Keratinocyte (primary cell): ENCODE data around the gene NEIL1. TPM values are rescaled to one million over a fixed set of nuclear protein-coding genes. Genes with fewer than 3 reads are reported as not detected.
"Not testable (repeated sequence)": the region's sequence is repeated elsewhere in the genome, so short reads cannot be mapped to it uniquely, and the experiment has no call there.

Experiments used
- DNase-seq: peaks from one replicate; pipeline ENCODE4 v3.0.0-alpha.2; 2011; ENCODE audit warnings: low read depth, missing footprints, low spot score
- FAIRE-seq: peaks from 2 replicates; lab custom pipeline; 2011; peaks lifted over from hg19 to GRCh38; lab: Jason Lieb, UNC
- H2AFZ ChIP-seq: 2 replicates; pipeline ENCODE4 v1.6.0; 2012; ENCODE audit warnings: low read length, control low read depth, inconsistent platforms; ENCODE audit not compliant: control insufficient read depth
- H3K27ac ChIP-seq: 2 replicates; pipeline ENCODE4 v1.5.1; 2011; ENCODE audit warnings: low read length; ENCODE audit not compliant: control insufficient read depth, insufficient read depth
- H3K27me3 ChIP-seq: 3 replicates; pipeline ENCODE4 v1.6.0; 2011; ENCODE audit warnings: low read length; ENCODE audit not compliant: control insufficient read depth, insufficient read depth; ENCODE audit errors: extremely low read depth
- H3K36me3 ChIP-seq, 2 experiments: 2 replicates in 1 of 2; 3 replicates in 1 of 2; pipeline ENCODE4 v1.5.1; 2011; ENCODE audit warnings: low read length in 2 of 2, mild to moderate bottlenecking in 1 of 2; ENCODE audit not compliant: control insufficient read depth in 2 of 2, insufficient read depth in 2 of 2; ENCODE audit errors: extremely low read depth in 1 of 2
- H3K4me1 ChIP-seq: 3 replicates; pipeline ENCODE4 v1.5.1; 2011; ENCODE audit warnings: low read length; ENCODE audit not compliant: control insufficient read depth, insufficient read depth; ENCODE audit errors: extremely low read depth
- H3K4me2 ChIP-seq: 3 replicates; pipeline ENCODE4 v1.6.0; 2011; ENCODE audit warnings: low read depth, low read length; ENCODE audit not compliant: control insufficient read depth, insufficient read depth; ENCODE audit errors: extremely low read depth
- H3K4me3 ChIP-seq, 3 experiments: fragments of 200-600 bp in 1 of 3; sonication (generic) in 1 of 3; 2 replicates in 2 of 3; 3 replicates in 1 of 3; pipeline ENCODE4 v1.5.1; 2011 to 2016; ENCODE audit warnings: low read length in 3 of 3, mild to moderate bottlenecking in 3 of 3, control low read depth in 2 of 3, inconsistent platforms in 1 of 3, low read depth in 1 of 3, mixed read lengths in 1 of 3, mixed run types in 1 of 3, moderate library complexity in 1 of 3; ENCODE audit not compliant: control insufficient read depth in 2 of 3, insufficient read depth in 2 of 3; ENCODE audit errors: extremely low read depth in 1 of 3
- H3K79me2 ChIP-seq: 2 replicates; pipeline ENCODE4 v1.6.0; 2012; ENCODE audit warnings: low read length; ENCODE audit not compliant: control insufficient read depth, insufficient read depth
- H3K9ac ChIP-seq: 3 replicates; pipeline ENCODE4 v1.6.0; 2011; ENCODE audit warnings: low read length; ENCODE audit not compliant: control insufficient read depth, insufficient read depth; ENCODE audit errors: extremely low read depth
- H3K9me1 ChIP-seq: 3 replicates; pipeline ENCODE4 v1.6.0; 2011; ENCODE audit warnings: low read length; ENCODE audit not compliant: control insufficient read depth, insufficient read depth; ENCODE audit errors: extremely low read depth
- H3K9me3 ChIP-seq: 2 replicates; pipeline ENCODE4 v1.5.1; 2012; ENCODE audit warnings: low read depth, low read length; ENCODE audit not compliant: control insufficient read depth
- H4K20me1 ChIP-seq: 3 replicates; pipeline ENCODE4 v1.6.0; 2011; ENCODE audit warnings: low read length; ENCODE audit not compliant: control insufficient read depth, insufficient read depth; ENCODE audit errors: extremely low read depth
- EZH2 ChIP-seq: IDR thresholded peaks from one replicate; pipeline ENCODE4 v1.6.1; 2012; ENCODE audit warnings: inconsistent platforms, mild to moderate bottlenecking, low read length, moderate library complexity
- dilution Hi-C: fragments of 300-500 bp; cut with MboI; formaldehyde crosslinking; loops from one replicate; pipeline ENCODE4 v1.7.0; 2020; ENCODE audit warnings: low sequenced_read_pairs; ENCODE audit not compliant: extremely low pct_ligation_motif_present
- polyA plus RNA-seq, 5 experiments: library from polyadenylated mRNA; depleted of rRNA in 3 of 5; stranded (reverse) in 3 of 5; stranded (forward) in 1 of 5; unstranded in 1 of 5; fragments of >200 nt; gene quantifications; 1 replicate in 1 of 5; 2 replicates in 3 of 5; 3 replicates in 1 of 5; pipeline versions ENCODE4 v1.2.1 to v1.2.3, GENCODE V29; 2011 to 2012; ENCODE audit warnings: missing spikeins in 2 of 5, low read depth in 1 of 5, low replicate concordance in 1 of 5
- TF ChIP-seq, protein P1 (sequence below), 3 experiments: IDR thresholded peaks in 1 of 3; conservative IDR thresholded peaks in 1 of 3; optimal IDR thresholded peaks in 1 of 3; 2 replicates in 2 of 3; 3 replicates in 1 of 3; pipeline versions ENCODE3 to v1.5.1; 2011; ENCODE audit warnings: low read length in 3 of 3, mild to moderate bottlenecking in 3 of 3, moderate library complexity in 2 of 3, control low read depth in 1 of 3, inconsistent platforms in 1 of 3; ENCODE audit not compliant: insufficient read depth in 2 of 3; ENCODE audit errors: extremely low read depth in 1 of 3

Gene NEIL1
- polyA plus RNA-seq, 1 donor (not counting 4 experiments of a cell fraction or from before 2014, with no cell fraction given) = 5.5 TPM

DNA sequence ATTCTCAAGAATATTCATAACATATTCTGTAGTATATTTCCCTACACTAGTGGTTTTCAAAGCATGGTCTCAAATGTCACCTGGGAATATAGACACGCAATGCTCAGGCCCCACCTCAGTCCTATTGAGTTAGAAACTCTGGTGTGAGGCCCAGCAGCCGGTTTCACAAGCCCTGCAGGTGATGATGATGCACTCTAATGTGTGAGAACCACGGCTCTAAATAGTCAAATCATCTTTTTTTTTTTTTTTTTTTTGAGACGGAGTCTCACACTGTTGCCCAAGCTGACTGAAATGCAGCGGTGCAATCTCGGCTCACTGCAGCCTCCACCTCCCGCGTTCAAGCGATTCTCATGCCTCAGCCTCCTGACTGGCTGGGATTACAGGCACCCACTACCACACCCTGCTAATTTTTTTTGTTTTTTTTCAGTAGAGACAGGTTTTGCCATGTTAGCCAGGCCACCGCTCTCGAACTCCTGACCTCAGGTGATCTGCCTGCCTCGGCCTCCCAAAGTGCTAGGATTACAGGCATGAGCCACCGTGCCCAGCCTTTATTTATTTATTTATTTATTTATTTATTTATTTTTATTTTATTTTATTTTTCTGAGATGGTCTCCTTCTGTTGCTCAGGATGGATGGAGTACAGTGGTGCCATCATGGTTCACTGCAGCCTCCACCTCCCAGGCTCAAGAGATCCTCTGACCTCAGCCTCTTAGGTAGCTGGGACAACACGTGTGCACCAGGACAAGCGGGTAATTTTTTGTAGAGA, 13.0 kb upstream of the NEIL1 start:
- DNase-seq, H3K27me3 ChIP-seq, H3K36me3 ChIP-seq, FAIRE-seq, H2AFZ ChIP-seq, H4K20me1 ChIP-seq, H3K27ac ChIP-seq, dilution Hi-C loops, H3K9ac ChIP-seq, H3K4me2 ChIP-seq, H3K9me1 ChIP-seq, H3K4me3 ChIP-seq, H3K79me2 ChIP-seq, H3K9me3 ChIP-seq: not testable (repeated sequence)
- H3K4me1 ChIP-seq = peaks cover 12% of the 10 kb centered on the region

DNA sequence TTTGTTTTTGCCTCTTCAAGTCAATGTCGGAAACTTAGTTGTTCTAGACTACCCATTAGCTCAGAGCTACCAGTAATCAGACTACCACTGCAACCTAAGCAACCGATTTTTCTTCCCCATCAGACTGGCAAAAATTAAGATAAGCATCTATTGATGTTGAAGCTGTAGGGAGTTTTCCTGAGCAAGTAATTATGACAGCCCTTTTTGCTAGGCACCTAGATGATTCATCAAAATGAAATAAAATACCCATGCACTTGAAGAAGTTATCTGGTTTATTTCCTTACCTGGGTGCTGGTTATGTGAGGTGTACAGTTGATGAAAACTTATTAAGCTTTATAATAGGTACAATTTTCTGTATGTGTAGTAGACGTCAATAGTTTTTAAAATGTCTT, 11.5 kb upstream of the NEIL1 start:
- dilution Hi-C loops = no loop called here
- peaks cover 0 to 8% of the 10 kb centered on the region in 2 experiments for H3K36me3 ChIP-seq
- TF ChIP-seq, protein P1, sequence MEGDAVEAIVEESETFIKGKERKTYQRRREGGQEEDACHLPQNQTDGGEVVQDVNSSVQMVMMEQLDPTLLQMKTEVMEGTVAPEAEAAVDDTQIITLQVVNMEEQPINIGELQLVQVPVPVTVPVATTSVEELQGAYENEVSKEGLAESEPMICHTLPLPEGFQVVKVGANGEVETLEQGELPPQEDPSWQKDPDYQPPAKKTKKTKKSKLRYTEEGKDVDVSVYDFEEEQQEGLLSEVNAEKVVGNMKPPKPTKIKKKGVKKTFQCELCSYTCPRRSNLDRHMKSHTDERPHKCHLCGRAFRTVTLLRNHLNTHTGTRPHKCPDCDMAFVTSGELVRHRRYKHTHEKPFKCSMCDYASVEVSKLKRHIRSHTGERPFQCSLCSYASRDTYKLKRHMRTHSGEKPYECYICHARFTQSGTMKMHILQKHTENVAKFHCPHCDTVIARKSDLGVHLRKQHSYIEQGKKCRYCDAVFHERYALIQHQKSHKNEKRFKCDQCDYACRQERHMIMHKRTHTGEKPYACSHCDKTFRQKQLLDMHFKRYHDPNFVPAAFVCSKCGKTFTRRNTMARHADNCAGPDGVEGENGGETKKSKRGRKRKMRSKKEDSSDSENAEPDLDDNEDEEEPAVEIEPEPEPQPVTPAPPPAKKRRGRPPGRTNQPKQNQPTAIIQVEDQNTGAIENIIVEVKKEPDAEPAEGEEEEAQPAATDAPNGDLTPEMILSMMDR (optimal IDR thresholded peaks at IDR 0.05 in 1 of 3, IDR thresholded peaks at IDR 0.05 in 1 of 3, conservative IDR thresholded peaks at IDR 0.05 in 1 of 3; ENCODE audit: extremely low read depth in 1 of 3, insufficient read depth in 2 of 3, low read length in 3 of 3) = no peak
- no peak for TF ChIP-seq EZH2

More for the DNA sequence above, 11.5 kb upstream of the NEIL1 start:
- Histone ChIP-seq H3K4me2 (peak overlapping the region; percentile 98), H3K27ac (peak overlapping the region; percentile 54), H3K27me3 (no peaks in the 10 kb centered on the region), H2AFZ (peak overlapping the region; percentile 85), H3K9ac (peak overlapping the region; percentile 84), H3K4me1 (peaks cover 12% of the 10 kb centered on the region), H3K9me1 (no peaks in the 10 kb centered on the region), H4K20me1 (no peaks in the 10 kb centered on the region), H3K79me2 (peaks cover 6% of the 10 kb centered on the region), H3K9me3 (no peaks in the 10 kb centered on the region), H3K4me3 (peak overlapping the region; percentile 73 to 88 (median 74))
- DNase-seq (no peak), FAIRE-seq (no peak)
